HG03045 (cell line): ENCODE measurements around the gene MPP4.
"Not testable (repeated sequence)": the region's sequence is repeated elsewhere in the genome, so short reads cannot be mapped to it uniquely, and the experiment has no call there.

Source experiments
- ATAC-seq: cut with Tn5 transposase; IDR thresholded peaks from one replicate; pipeline ENCODE4 v1.9.1; 2021; ENCODE audit warnings: mild to moderate bottlenecking, moderate library complexity; ENCODE audit not compliant: unreplicated experiment

Gene MPP4

GRCh38 chr2:201673546-201673945, 24.9 kb downstream of the MPP4 start:
- no peak for ATAC-seq

GRCh38 chr2:201671205-201671604, 27.2 kb downstream of the MPP4 start:
- ATAC-seq, result not testable (repeated sequence)

- no peak for ATAC-seq
These were observed 28.6 kb downstream of the MPP4 start for GRCh38 chr2:201669865-201670264.

- no peak for ATAC-seq
These were observed 30.0 kb downstream of the MPP4 start for GRCh38 chr2:201668402-201668910.

GRCh38 chr2:201664334-201664733, 34.1 kb downstream of the MPP4 start:
- ATAC-seq, result no peak

- ATAC-seq, result no peak
These were observed 37.1 kb downstream of the MPP4 start for GRCh38 chr2:201661366-201661765.

- no peak for ATAC-seq
These were observed 38.0 kb downstream of the MPP4 start for GRCh38 chr2:201660293-201660895.

- no peak for ATAC-seq
These were observed 41.7 kb downstream of the MPP4 start for GRCh38 chr2:201656740-201657139.

GRCh38 chr2:201656102-201656501, 42.3 kb downstream of the MPP4 start:
- no peak for ATAC-seq

GRCh38 chr2:201654616-201655384, 43.6 kb downstream of the MPP4 start:
- ATAC-seq, result no peak

GRCh38 chr2:201653221-201653620, 45.2 kb downstream of the MPP4 start:
- no peak for ATAC-seq

- no peak for ATAC-seq
These were observed 49.0 kb downstream of the MPP4 start for GRCh38 chr2:201649442-201649841.

- no peak for ATAC-seq
These were observed 51.0 kb downstream of the MPP4 start for GRCh38 chr2:201647431-201647830.

GRCh38 chr2:201644001-201644400, 54.4 kb downstream of the MPP4 start:
- ATAC-seq, result no peak

GRCh38 chr2:201643216-201643890, 55.1 kb downstream of the MPP4 start, which contains the start of gene TMEM237:
TSS of gene TMEM237 (minus strand) at chr2:201643503. CDS start at chr2:201643400, 103 bp downstream.
- peak; percentile 44 for ATAC-seq

- ATAC-seq, result peak; percentile 82
These were observed 55.7 kb downstream of the MPP4 start for GRCh38 chr2:201642579-201643215.

- ATAC-seq, result peak; percentile 40
These were observed 56.3 kb downstream of the MPP4 start for GRCh38 chr2:201642086-201642578.

GRCh38 chr2:201639205-201639604, 59.2 kb downstream of the MPP4 start:
- ATAC-seq, result no peak

- no peak for ATAC-seq
These were observed 60.1 kb downstream of the MPP4 start for GRCh38 chr2:201638326-201638725.

- no peak for ATAC-seq
These were observed 64.7 kb downstream of the MPP4 start for GRCh38 chr2:201633661-201634249.

GRCh38 chr2:201631041-201631440, 67.4 kb downstream of the MPP4 start:
- ATAC-seq, result no peak
